ENCODE results near the gene NDUFV1. TPM values are rescaled to one million over a fixed set of nuclear protein-coding genes. Genes with fewer than 3 reads are reported as not detected.

NDUFV1 gene
- total RNA-seq, 1 donor from 2014 or later: 724 TPM

Other genes with a start within 250 kb of the NDUFV1 start
- gene CLCF1, start 233.3 kb upstream of the NDUFV1 start, total RNA-seq: 0.51 TPM
- gene RAD9A, start 214.9 kb upstream of the NDUFV1 start, total RNA-seq: 6.9 TPM
- gene PPP1CA, start 205.1 kb upstream of the NDUFV1 start, total RNA-seq: 112 TPM
- gene TBC1D10C, start 202.9 kb upstream of the NDUFV1 start, total RNA-seq: 1.3 TPM
- 14.1 TPM for gene CARNS1, start 191.3 kb upstream of the NDUFV1 start, total RNA-seq
- gene RPS6KB2, start 178.4 kb upstream of the NDUFV1 start, total RNA-seq: 27.8 TPM
- gene PTPRCAP, start 169.3 kb upstream of the NDUFV1 start, total RNA-seq: 1.7 TPM
- 26.6 TPM for gene CORO1B, start 163.5 kb upstream of the NDUFV1 start, total RNA-seq
- not detected for gene GPR152, start 154.2 kb upstream of the NDUFV1 start, total RNA-seq
- gene CABP4, start 151.6 kb upstream of the NDUFV1 start, total RNA-seq: 1.1 TPM
- 85.3 TPM for gene TMEM134, start 137.7 kb upstream of the NDUFV1 start, total RNA-seq
- gene AIP, start 123.9 kb upstream of the NDUFV1 start, total RNA-seq: 57.4 TPM
- gene PITPNM1, start 101.6 kb upstream of the NDUFV1 start, total RNA-seq: 42.6 TPM
- gene CDK2AP2, start 98.8 kb upstream of the NDUFV1 start, total RNA-seq: 67.3 TPM
- not detected for gene CABP2, start 83.5 kb upstream of the NDUFV1 start, total RNA-seq
- gene GSTP1, start 23.1 kb upstream of the NDUFV1 start, total RNA-seq: 393 TPM
- gene NUDT8, start 23.0 kb downstream of the NDUFV1 start, total RNA-seq: 104 TPM
- gene TBX10, start 32.8 kb downstream of the NDUFV1 start, total RNA-seq: 0.41 TPM
- not detected for gene ACY3, start 43.8 kb downstream of the NDUFV1 start, total RNA-seq
- not detected for gene ALDH3B2, start 67.7 kb downstream of the NDUFV1 start, total RNA-seq